Limb (tissue), 2 donors: Measurements from ENCODE around the gene HPS3.
A peak's percentile ranks its signal among the peaks of the same experiment; 100 is the strongest.
"Not testable (repeated sequence)": the region's sequence is repeated elsewhere in the genome, so short reads cannot be mapped to it uniquely, and the experiment has no call there.

ENCODE experiments used
- DNase-seq, 2 donors: peaks; one replicate each; pipeline ENCODE4 v3.0.0-alpha.2; 2016; ENCODE audit errors: extremely low spot score in 2 of 2

The HPS3 gene

DNA sequence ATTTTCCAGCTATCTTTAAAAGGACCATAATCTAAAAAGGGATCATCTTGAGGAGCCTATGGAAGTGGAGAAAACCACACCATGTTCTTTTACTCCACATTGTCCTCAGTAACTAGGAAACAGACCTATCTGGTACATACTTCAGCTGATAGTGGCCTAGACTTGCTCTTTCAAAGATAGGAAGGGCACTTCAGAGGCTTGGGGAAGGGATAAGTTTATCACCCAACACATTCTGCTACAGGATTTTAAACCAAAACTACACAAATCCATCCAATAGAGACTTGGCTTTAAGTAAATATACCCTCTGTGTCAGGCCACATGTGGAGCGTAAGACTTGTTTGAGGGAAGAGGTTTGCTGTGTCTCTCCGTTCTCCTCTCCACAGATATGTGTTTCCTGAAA, 56.8 kb downstream of the HPS3 start:
- DNase-seq, result no peak

DNA sequence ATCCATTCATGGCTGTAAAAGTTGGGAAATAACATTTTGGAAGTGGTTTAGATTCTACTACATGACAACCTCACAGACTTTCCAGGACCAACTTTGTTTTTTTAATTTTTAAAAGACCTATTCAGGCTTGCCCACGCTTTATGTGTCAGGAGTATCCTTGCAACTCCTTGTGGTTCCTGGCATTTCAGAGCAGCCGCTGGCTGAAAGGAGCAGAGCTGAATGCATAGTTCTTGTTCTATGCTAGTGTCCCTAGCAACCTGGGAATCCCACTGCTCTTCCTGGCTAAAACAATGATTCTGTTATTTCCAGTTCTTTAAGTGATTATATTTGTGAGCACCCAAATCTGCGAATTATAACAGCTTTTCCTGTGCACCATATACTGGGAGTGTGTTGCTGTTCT, 57.3 kb downstream of the HPS3 start:
- no peak for DNase-seq

DNA sequence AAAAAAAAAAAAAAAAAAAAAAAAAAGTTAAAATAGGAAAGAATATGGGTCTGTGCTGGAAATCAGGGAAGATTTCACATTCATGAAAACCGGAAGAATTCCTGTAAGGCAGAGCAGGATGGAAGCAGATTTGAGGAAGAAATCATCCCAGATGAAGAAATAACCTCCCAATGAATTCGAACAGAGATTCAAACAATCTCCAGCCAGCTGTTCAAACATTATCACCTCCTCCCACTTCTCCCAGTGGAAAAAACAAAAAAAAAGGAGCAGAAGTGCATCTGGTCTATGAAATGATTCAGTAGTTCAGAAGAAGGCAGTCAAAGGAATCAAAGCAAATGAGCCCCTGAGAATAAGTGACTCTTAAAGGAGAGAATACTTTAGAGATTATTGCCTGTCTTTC, 59.1 kb downstream of the HPS3 start:
- DNase-seq, result no peak

DNA sequence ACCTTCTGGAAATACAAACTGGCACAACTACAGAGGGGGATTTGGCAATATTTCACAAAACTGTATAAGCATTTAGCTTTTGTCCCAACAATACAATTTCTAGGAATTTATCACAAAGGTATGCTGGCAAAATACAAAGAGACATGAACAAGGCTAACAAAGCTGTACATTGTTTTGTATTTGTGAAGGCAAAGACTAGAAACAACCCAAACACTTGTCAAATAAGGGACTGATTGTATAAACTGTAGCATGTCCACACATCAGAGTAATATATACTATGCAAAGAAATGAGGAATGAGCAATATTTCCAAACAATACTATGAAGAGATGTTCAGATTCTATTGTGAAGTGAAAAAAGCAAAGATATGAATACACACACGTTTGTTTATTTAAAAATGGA, 65.8 kb downstream of the HPS3 start:
- DNase-seq, result no peak

DNA sequence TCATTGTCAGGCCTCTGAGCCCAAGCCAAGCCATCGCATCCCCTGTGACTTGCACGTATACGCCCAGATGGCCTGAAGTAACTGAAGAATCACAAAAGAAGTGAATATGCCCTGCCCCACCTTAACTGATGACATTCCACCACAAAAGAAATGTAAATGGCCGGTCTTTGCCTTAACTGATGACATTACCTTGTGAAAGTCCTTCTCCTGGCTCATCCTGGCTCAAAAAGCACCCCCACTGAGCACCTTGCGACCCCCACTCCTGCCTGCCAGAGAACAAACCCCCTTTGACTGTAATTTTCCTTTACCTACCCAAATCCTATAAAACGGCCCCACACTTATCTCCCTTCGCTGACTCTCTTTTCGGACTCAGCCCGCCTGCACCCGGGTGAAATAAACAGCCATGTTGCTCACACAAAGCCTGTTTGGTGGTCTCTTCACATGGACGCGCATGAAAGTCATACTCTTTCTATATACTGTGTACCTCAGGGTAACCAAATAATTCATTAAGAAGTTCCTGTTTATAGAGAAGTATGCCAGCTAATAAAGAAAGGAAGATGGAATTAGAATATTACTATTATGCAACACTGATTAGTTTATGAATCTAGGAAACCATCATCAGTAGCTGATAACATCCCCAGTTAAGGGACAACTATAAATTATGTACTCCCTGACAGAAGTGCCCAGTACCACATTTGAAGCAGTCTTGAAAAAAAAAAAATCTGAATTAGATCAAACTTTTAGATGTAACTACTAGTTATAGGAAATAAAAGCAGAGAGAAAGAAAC, 67.6 kb downstream of the HPS3 start:
- not testable (repeated sequence) for DNase-seq

DNA sequence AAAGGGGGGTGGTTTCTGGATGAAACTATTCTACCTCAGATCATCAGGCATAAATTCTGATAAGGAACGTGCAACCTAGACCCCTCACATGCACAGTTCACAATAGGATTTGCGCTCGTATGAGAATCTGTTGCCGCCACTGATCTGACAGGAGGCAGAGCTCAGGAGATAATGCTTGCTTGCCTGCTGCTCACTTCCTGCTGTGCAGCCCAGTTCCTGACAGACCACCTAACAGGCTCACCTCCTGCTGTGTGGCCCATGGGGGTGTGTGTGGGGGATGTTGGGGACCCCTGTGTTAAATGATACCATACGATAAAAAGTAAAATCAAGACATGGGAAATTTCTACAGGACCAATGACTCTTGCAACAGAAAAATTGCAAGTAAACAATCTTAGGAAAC, 68.2 kb downstream of the HPS3 start:
- no peak for DNase-seq

DNA sequence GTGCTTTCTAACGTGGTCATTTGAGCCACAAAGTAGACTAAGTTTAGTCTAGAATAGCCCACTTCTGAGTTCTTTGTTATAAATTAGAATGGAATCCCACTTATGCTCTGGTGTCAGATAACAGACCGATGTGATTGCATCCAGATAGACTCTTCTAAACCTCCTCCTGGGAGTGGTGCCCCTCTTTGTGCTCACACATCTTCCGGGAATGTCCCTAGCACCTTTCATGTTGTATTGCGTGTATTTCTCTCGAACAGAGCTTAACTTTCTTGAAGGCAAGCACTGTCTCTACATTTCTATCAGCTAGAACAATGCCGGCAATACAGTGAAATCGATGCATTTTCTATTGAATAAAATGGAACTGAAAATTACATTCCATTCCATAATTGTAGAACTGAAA, 69.2 kb downstream of the HPS3 start:
- no peak for DNase-seq

DNA sequence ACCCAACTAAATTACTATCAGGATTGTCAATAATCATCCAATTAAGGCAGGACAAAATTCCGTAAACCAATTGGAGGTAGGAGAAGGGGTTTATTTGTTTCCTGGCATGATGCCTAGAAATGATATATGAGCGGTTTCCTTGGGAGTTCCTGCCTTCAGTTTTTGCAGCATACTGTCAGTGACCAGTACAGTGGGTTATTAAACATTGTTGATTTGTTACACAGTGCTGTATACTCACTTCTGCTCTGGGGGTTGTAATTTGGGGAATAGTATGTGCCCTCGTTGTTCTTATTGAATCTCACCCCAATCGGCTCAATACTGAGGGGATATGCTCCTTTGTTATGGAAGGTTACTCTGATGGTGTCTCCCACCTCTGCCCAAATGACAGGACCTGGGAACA, 70.0 kb downstream of the HPS3 start:
- DNase-seq, result peak in 1 of 2 donors; percentile 10

DNA sequence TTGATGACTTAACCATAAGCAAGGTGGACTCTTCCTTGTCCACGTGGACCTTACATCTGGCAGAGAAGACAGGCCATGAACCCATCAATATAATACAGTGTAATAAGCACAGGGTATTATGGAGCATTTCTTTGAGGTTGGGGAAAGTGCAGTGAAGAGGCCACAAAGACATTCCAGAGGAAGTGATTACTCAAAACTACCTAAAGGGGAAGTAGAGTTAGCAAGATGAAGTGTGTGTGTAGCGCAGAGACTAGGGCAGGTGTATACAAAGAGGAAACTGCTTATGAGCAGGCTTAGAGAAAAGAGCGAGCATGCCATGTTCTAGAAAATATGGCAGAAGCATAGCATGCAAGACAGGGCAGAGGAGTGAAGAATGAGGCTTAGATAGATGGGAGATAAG, 74.3 kb downstream of the HPS3 start:
- DNase-seq, result no peak

DNA sequence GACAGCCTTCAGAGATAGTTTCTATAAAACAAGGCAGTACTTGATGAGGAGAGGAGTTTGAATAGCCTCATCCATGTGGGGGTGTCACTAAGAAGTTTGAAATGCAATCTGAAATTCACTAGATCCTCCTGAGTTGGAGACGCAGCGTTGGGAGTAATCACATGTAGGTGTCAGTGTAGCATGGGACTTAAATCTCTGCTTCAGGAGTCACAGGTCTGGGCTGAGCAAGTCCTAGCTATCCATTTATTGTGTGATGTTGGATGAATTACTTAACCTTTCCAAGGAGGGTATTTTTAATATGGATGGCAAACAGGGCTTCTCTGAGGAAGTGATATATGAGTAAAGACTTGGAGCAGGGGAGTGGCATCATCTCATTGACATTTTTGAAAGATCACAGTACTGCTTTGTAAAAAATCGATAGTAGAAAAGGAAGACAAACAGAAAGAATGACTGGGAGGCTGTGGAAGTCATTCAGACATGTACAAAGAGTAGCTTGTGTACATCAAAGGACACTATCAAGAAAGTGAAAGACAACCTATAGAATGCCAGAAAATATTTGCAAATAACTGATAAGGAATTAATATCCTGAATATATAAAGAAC, 75.1 kb downstream of the HPS3 start:
- no peak for DNase-seq

DNA sequence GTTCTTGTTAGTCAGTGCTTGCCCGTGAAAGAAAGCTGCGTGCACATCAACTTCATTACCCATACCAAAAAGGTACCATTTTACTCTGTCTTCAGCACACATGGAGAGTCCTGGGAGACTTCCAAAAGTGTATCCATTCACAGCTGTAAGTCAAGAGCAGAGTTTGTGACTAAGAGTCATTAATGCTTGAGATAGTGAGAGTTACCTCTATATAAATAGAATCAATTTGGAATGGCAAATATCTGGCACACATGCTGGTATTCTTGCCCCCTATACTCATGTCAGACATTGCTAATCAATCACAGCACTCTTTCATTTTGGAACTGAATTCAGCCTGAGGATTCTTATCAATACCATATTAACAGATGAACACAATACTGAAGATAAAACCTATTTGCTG, 78.0 kb downstream of the HPS3 start:
- no peak for DNase-seq

DNA sequence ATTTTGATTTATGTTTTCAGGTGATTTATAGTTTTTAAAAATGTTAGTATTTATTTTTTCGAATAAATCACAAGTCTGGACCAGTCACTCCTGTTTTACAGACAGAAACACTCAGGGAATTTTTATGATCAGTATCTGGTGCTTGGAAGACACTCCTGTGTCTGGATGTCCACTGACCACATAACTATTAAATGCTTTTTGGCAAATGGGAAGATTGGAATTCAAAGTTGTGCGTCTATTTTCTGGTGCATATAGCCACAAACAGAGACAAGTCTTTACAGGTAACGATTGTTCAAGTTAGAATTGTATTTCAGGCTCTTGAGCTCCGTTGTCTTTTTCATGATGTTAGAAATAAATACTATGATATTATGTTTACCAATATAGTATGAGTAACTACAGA, 80.0 kb downstream of the HPS3 start:
- DNase-seq, result no peak

DNA sequence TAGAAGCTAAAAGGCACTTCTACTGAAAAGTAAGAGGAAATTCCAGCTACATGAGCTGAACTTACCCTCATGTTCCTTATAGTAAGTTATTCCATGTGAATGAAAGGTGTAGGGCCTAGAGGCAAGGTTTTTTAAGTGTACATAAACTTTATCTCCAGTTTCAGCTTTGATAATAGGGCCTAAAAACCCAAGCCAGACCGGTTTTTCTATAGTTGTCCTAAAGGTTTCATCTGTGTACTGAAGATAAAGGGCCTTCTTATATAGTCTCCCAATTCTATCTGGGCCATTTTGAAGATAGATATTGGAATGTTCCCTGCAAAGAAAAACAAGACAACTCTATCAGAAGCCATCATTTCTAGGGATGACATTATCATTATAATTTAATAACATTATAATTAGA, 82.9 kb downstream of the HPS3 start:
- no peak for DNase-seq

DNA sequence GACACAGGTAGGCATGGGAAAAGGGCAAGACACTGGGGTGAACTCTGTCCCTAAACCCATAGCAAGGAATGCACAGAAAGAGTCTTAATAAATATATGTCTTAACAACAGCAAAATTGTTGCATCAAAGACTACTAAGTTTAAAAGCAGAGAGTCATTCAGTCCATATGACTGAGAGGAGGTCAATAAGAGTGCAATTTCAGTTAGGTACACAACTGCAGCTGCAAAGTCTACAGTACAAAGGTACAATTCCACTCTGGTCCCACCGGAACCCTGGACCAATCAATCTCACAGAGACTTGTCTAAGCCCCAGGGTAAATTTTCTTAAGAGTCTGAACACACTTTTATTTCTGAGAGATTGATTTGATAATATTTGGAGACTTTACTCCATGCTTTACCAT, 85.3 kb downstream of the HPS3 start:
- DNase-seq, result no peak

DNA sequence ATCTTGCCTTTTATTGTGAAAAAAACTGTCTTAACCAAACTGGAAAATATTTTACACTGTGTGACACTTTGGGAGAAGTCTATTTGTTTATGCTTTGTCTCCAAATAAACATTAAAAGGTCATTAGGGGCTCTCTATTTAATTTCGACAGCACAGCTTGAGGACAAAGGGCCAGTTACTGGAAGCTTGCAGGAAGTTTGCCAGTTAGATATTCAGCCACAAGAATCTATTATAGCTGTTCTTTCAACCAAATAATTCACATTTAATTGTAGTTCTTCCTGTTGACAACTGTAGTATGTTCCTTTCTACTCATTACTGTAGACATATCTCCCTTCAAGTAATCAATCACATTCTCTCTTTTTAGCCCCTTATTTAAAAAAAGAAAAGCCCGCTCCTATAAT, 86.1 kb downstream of the HPS3 start:
- DNase-seq, result no peak

DNA sequence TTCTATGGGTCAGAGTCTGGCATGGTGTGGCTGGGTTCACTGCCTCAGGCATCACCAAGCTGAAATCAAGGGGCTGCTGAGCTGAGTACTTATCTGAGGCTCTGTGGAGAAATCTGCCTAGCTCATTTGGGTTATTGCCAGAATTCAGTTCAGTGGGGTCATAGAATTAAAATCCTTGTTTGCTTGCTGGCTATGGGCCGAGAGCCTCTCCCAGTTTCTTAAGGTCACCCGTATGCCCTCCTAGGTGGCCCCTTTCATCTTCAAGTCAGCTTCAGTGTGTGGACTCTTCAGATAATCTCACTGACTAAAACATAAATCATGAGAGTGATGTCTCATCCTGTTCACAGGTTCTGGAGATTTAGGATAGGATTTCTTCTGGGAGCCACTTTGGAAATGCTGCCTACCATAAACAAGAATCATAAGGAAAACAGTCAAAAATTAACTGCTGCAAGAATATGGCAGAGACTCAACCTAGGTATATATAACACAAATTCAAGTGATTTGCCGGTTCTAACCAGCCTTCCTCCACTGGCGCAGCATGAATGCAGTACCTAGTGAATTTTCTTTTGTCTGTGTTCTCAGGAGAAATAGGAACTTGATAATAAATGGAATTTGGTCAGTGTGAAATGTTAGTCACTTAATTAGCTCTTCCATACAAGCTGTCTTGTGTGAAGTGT, 86.9 kb downstream of the HPS3 start:
- DNase-seq, result no peak

DNA sequence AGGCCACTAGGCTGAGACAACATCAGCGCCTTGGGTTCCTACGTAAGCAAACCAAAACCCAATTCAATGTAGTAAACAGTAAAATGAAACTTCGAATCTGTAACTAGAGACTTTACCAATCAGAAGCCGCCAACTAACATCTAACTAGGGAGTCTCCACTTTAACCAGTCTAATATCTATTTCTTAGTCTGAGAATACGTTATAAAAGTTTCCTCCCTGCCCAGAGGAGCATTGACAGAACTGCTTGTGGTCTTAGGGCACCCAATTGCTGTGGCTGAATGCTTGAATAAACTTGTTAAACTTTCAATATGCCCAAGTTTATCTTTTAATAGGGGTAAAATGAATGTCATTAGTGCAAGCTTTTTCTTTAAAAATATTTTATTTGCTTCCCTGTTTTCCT, 87.9 kb downstream of the HPS3 start:
- no peak for DNase-seq

DNA sequence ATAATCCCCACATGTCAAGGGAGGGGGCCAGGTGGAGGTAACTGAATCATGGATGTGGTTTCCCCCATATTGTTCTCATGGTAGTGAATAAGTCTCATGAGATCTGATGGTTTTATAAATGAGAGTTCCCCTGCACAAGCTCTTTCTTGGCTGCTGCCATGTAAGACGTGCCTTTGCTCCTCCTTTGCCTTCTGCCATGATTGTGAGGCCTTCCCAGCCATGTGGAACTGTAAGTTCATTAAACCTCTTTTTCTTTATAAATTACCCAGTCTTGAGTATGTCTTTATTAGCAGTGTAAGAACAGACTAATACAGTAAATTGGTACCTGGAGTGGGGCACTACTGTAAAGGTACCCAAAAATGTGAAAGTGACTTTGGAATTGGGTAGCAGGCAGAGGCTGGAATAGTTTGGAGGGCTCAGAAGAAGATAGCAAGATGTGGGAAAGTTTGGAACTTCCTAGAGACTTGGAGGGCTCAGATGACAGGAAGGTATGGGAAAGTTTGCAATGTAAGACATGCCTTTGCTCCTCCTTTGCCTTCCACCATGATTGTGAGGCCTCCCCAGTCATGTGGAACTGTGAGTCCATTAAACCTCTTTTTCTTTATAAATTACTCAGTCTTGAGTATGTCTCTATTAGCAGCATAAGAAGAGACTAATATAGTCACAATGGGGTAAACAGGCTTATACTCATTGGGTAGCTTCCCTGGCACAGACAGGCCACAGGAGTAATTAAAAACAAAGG, 90.1 kb downstream of the HPS3 start:
- not testable (repeated sequence) for DNase-seq

DNA sequence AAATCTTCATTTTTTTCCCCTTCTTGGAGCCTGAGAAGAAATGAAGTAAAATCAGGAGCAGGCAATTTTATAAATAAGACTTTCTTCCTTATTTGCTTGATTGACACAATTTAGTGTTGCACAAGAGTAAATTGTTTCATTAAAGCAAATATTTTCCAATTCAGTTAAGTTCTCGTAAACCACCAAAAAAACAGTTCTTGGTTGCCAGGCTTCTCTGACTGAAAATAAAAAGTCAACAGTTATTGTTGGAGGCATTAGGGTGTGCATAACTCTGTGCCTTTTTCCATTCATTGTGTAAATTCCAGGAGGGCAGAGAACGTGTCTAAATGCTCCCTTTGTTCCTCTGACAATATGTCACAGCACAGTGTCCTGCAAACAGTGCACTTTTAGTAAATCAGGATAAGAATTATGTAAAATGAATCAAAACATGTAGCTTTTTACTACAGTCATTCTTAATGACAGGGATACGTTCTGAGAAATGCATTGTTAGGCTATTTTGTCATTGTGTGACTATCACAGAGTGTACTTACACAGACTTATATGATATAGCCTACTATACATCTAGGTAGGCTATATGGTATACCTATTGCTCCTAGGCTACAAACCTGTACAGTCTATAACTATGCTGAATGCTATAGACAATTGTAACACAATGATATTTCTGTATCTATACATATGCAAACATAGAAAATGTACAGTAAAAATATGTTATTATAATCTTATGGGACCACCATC, 92.5 kb downstream of the HPS3 start, which contains the start of gene CP:
Gene CP (minus strand): TSS at position 47 of the 735 bp plus-strand sequence. CDS start 37 bp downstream, at position 10.
- no peak for DNase-seq
